Activated naive CD8-positive, alpha-beta T cell treated with anti-CD3 and anti-CD28 coated beads for 36 hours (primary cell): Measurements from ENCODE around the gene PRAMEF15. TPM values are rescaled to one million over a fixed set of nuclear protein-coding genes. Genes with fewer than 3 reads are reported as not detected.
"Not testable (repeated sequence)": the region's sequence is repeated elsewhere in the genome, so short reads cannot be mapped to it uniquely, and the experiment has no call there.

Experiments
- DNase-seq: peaks from one replicate; pipeline ENCODE4 v3.0.0; 2021
- H3K27ac Mint-ChIP-seq: one replicate; pipeline ENCODE4 v1.8.0; 2022; ENCODE audit warnings: mild to moderate bottlenecking, moderate library complexity, mixed read lengths
- H3K27me3 Mint-ChIP-seq: one replicate; pipeline ENCODE4 v1.8.0; 2022; ENCODE audit warnings: mild to moderate bottlenecking, mixed read lengths
- H3K36me3 Mint-ChIP-seq: one replicate; pipeline ENCODE4 v1.8.0; 2021; ENCODE audit warnings: mild to moderate bottlenecking, mixed read lengths
- H3K4me1 Mint-ChIP-seq: one replicate; pipeline ENCODE4 v1.8.0; 2021; ENCODE audit warnings: mixed read lengths
- H3K4me3 Mint-ChIP-seq: one replicate; pipeline ENCODE4 v1.8.0; 2022; ENCODE audit warnings: mild to moderate bottlenecking, moderate library complexity, mixed read lengths
- H3K9me3 Mint-ChIP-seq: one replicate; pipeline ENCODE4 v1.8.0; 2022; ENCODE audit warnings: mixed read lengths
- total RNA-seq, 2 experiments: library from RNA; stranded (reverse); gene quantifications; one replicate each; pipeline ENCODE4 v1.2.3, GENCODE V29; 2021

PRAMEF15 gene
- not detected for total RNA-seq

- H3K4me1 Mint-ChIP-seq, H3K27me3 Mint-ChIP-seq, DNase-seq, H3K36me3 Mint-ChIP-seq, H3K27ac Mint-ChIP-seq, H3K4me3 Mint-ChIP-seq, H3K9me3 Mint-ChIP-seq: not testable (repeated sequence)
These were observed at the start of gene PRAMEF15 for GRCh38 chr1:13315281-13315680. PRAMEF15 (plus strand) TSS chr1:13315581; CDS start chr1:13318408, 2,827 bp downstream.

- not testable (repeated sequence) for DNase-seq, H3K27me3 Mint-ChIP-seq, H3K4me1 Mint-ChIP-seq, H3K27ac Mint-ChIP-seq, H3K4me3 Mint-ChIP-seq, H3K36me3 Mint-ChIP-seq, H3K9me3 Mint-ChIP-seq
These were observed 38.4 kb upstream of the PRAMEF15 start for GRCh38 chr1:13277016-13277415.

GRCh38 chr1:13279617-13280016 is 35.8 kb upstream of the PRAMEF15 start:
- DNase-seq, H3K4me3 Mint-ChIP-seq, H3K36me3 Mint-ChIP-seq, H3K27me3 Mint-ChIP-seq, H3K9me3 Mint-ChIP-seq, H3K4me1 Mint-ChIP-seq, H3K27ac Mint-ChIP-seq: not testable (repeated sequence)

- H3K36me3 Mint-ChIP-seq, H3K27ac Mint-ChIP-seq, H3K27me3 Mint-ChIP-seq: not testable (repeated sequence)
These were observed 30.3 kb upstream of the PRAMEF15 start, which contains the start of gene PRAMEF8 for GRCh38 chr1:13285037-13285436. PRAMEF8 (minus strand) TSS chr1:13285137; CDS start chr1:13284091, 1,046 bp downstream.

GRCh38 chr1:13289030-13289429 is 26.4 kb upstream of the PRAMEF15 start:
- H3K9me3 Mint-ChIP-seq, DNase-seq, H3K27ac Mint-ChIP-seq, H3K4me3 Mint-ChIP-seq, H3K4me1 Mint-ChIP-seq, H3K27me3 Mint-ChIP-seq, H3K36me3 Mint-ChIP-seq: not testable (repeated sequence)

More at GRCh38 chr1:13285037-13285436, 30.3 kb upstream of the PRAMEF15 start, which contains the start of gene PRAMEF8:
- DNase-seq, H3K4me3 Mint-ChIP-seq, H3K4me1 Mint-ChIP-seq, H3K9me3 Mint-ChIP-seq: not testable (repeated sequence)

- not testable (repeated sequence) for H3K36me3 Mint-ChIP-seq, H3K27ac Mint-ChIP-seq, DNase-seq, H3K27me3 Mint-ChIP-seq, H3K4me3 Mint-ChIP-seq, H3K9me3 Mint-ChIP-seq, H3K4me1 Mint-ChIP-seq
These were observed 18.0 kb upstream of the PRAMEF15 start for GRCh38 chr1:13297216-13297931.

GRCh38 chr1:13298699-13299098 is 16.7 kb upstream of the PRAMEF15 start:
- not testable (repeated sequence) for H3K9me3 Mint-ChIP-seq, H3K27ac Mint-ChIP-seq, DNase-seq, H3K36me3 Mint-ChIP-seq, H3K4me3 Mint-ChIP-seq, H3K4me1 Mint-ChIP-seq, H3K27me3 Mint-ChIP-seq

- not testable (repeated sequence) for H3K27me3 Mint-ChIP-seq, H3K27ac Mint-ChIP-seq, DNase-seq, H3K4me3 Mint-ChIP-seq, H3K36me3 Mint-ChIP-seq, H3K9me3 Mint-ChIP-seq, H3K4me1 Mint-ChIP-seq
These were observed 13.2 kb upstream of the PRAMEF15 start for GRCh38 chr1:13302197-13302596.

- H3K27ac Mint-ChIP-seq, H3K9me3 Mint-ChIP-seq, H3K4me1 Mint-ChIP-seq, H3K27me3 Mint-ChIP-seq, DNase-seq, H3K4me3 Mint-ChIP-seq, H3K36me3 Mint-ChIP-seq: not testable (repeated sequence)
These were observed 12.1 kb upstream of the PRAMEF15 start, which contains the start of gene PRAMEF33 for GRCh38 chr1:13303239-13303638. PRAMEF33 (plus strand) TSS chr1:13303539; CDS start chr1:13305955, 2,416 bp downstream.

DNA sequence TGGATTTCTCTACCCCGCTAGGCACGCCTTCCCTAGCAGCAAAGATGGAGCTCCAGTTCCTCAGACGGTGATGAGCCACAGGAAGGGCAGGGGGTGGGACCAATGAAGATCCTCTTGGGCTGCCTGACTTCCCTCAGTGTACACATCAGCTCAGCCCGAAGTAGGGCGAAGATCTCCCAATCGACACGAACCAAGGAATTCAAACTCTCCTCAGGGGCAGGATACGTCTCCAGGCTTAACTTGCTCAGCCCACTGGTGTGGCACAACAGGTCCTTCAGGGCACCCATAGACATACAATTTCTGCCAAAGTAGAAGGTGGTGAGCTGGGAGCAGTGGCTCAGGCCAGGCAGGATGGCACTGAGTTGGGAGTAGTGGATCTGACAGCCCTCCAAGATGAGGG is 27.1 kb downstream of the PRAMEF15 start:
- not testable (repeated sequence) for H3K27me3 Mint-ChIP-seq, H3K36me3 Mint-ChIP-seq, H3K27ac Mint-ChIP-seq, H3K9me3 Mint-ChIP-seq, H3K4me3 Mint-ChIP-seq, H3K4me1 Mint-ChIP-seq, DNase-seq

- H3K27ac Mint-ChIP-seq, H3K27me3 Mint-ChIP-seq, H3K4me3 Mint-ChIP-seq, H3K36me3 Mint-ChIP-seq, H3K9me3 Mint-ChIP-seq, DNase-seq, H3K4me1 Mint-ChIP-seq: not testable (repeated sequence)
These were observed 31.7 kb downstream of the PRAMEF15 start, which contains the start of gene PRAMEF14 for GRCh38 chr1:13347034-13347433. PRAMEF14 (minus strand) TSS chr1:13347134; CDS start chr1:13345314, 1,820 bp downstream.

GRCh38 chr1:13353476-13353875 is 38.1 kb downstream of the PRAMEF15 start:
- not testable (repeated sequence) for H3K4me3 Mint-ChIP-seq, H3K9me3 Mint-ChIP-seq, H3K27ac Mint-ChIP-seq, H3K36me3 Mint-ChIP-seq, H3K27me3 Mint-ChIP-seq, DNase-seq, H3K4me1 Mint-ChIP-seq

DNA sequence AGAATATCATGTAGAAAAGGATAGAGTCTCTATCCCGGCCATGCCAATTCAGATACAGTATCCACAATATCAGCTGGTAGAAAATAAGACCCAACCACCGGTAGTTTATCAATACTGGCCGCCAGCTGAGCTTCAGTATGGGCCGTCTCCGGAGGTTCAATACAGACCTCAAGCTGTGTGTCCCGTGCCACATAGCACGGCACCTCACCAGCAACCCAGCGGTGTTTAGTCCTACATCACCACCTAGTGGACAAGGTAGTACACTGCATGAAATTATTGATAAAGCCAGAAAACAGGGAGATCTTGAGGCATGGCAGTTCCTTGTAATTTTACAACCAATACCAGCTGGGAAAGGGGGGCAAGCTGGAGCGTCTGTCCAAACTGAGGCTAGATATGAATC is 39.1 kb downstream of the PRAMEF15 start:
- not testable (repeated sequence) for H3K27me3 Mint-ChIP-seq, H3K9me3 Mint-ChIP-seq, H3K36me3 Mint-ChIP-seq

DNA sequence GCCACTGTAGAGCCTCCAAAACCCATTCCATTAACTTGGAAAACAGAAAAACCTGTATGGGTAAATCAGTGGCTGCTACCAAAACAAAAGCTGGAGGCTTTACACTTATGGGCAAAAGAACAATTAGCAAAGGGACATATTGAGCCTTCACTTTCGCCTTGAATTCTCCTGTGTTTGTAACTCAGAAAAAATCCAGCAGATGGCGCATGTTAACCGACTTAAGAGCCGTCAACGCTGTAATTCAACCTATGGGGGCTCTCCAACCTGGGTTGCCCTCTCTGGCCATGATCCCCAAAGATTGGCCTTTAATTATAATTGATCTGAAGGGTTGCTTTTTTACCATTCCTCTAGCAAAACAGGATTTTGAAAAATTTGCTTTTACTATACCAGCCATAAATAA is 41.4 kb downstream of the PRAMEF15 start:
- H3K36me3 Mint-ChIP-seq, H3K4me1 Mint-ChIP-seq, H3K9me3 Mint-ChIP-seq, H3K27ac Mint-ChIP-seq, H3K27me3 Mint-ChIP-seq, H3K4me3 Mint-ChIP-seq, DNase-seq: not testable (repeated sequence)

More for the DNA sequence above, 39.1 kb downstream of the PRAMEF15 start:
- DNase-seq, H3K4me1 Mint-ChIP-seq, H3K4me3 Mint-ChIP-seq, H3K27ac Mint-ChIP-seq: not testable (repeated sequence)

GRCh38 chr1:13362364-13362763 is 47.0 kb downstream of the PRAMEF15 start:
- H3K4me3 Mint-ChIP-seq, H3K9me3 Mint-ChIP-seq, DNase-seq, H3K27me3 Mint-ChIP-seq, H3K36me3 Mint-ChIP-seq, H3K4me1 Mint-ChIP-seq, H3K27ac Mint-ChIP-seq: not testable (repeated sequence)

GRCh38 chr1:13364928-13365327 is 49.5 kb downstream of the PRAMEF15 start:
- H3K27me3 Mint-ChIP-seq, H3K9me3 Mint-ChIP-seq, H3K4me3 Mint-ChIP-seq, H3K4me1 Mint-ChIP-seq, DNase-seq, H3K36me3 Mint-ChIP-seq, H3K27ac Mint-ChIP-seq: not testable (repeated sequence)
